Neural crest cell (in vitro differentiated cells): ENCODE results near the gene KLHDC8B. TPM values are rescaled to one million over a fixed set of nuclear protein-coding genes. Genes with fewer than 3 reads are reported as not detected.
A peak's percentile ranks its signal among the peaks of the same experiment; 100 is the strongest.

ENCODE experiments used
- DNase-seq: peaks from one replicate; pipeline ENCODE4 v3.0.0; 2021; ENCODE audit warnings: low read depth, mixed read lengths, low spot score
- H3K27ac Mint-ChIP-seq: one replicate; pipeline ENCODE4 v1.8.0; 2021; ENCODE audit warnings: mild to moderate bottlenecking, mixed read lengths; ENCODE audit not compliant: unreplicated experiment
- H3K27me3 Mint-ChIP-seq: 2 replicates; pipeline ENCODE4 v1.8.0; 2021; ENCODE audit warnings: low read depth, mild to moderate bottlenecking, mixed read lengths
- H3K36me3 Mint-ChIP-seq: 2 replicates; pipeline ENCODE4 v1.8.0; 2021; ENCODE audit warnings: low read depth, mild to moderate bottlenecking, mixed read lengths
- H3K4me1 Mint-ChIP-seq: 2 replicates; pipeline ENCODE4 v1.8.0; 2021; ENCODE audit warnings: mixed read lengths
- H3K4me3 Mint-ChIP-seq: one replicate; pipeline ENCODE4 v1.8.0; 2021; ENCODE audit warnings: mild to moderate bottlenecking, mixed read lengths
- H3K9me3 Mint-ChIP-seq: 2 replicates; pipeline ENCODE4 v1.8.0; 2021; ENCODE audit warnings: mixed read lengths
- CTCF ChIP-seq: fragments of 200-600 bp; sonication (generic); conservative IDR thresholded peaks from 2 replicates; pipeline ENCODE4 v1.5.0; 2021; ENCODE audit warnings: antibody characterized with exemption, mild to moderate bottlenecking
- total RNA-seq: library from RNA; stranded (reverse); gene quantifications from 2 replicates; pipeline ENCODE4 v1.2.1, GENCODE V29; 2021

Gene KLHDC8B
- total RNA-seq, 1 donor from 2014 or later: 44.9 TPM

GRCh38 chr3:49124203-49124602 is 47.2 kb upstream of the KLHDC8B start:
- Mint-ChIP-seq H3K9me3 (no peaks in the 10 kb centered on the region), H3K4me1 (peaks cover 5% of the 10 kb centered on the region), H3K36me3 (no peaks in the 10 kb centered on the region), H3K4me3 (no peak overlapping the region), H3K27me3 (no peaks in the 10 kb centered on the region), H3K27ac (no peak overlapping the region)
- no peak for DNase-seq
- no peak for TF ChIP-seq CTCF

GRCh38 chr3:49124991-49125670 is 46.3 kb upstream of the KLHDC8B start:
- no peaks in the 10 kb centered on the region for H3K27me3 Mint-ChIP-seq
- no peak for DNase-seq
- H3K27ac Mint-ChIP-seq: peak overlapping the region; percentile 84
- H3K36me3 Mint-ChIP-seq: no peaks in the 10 kb centered on the region
- no peak for TF ChIP-seq CTCF
- H3K4me3 Mint-ChIP-seq: peak overlapping the region; percentile 50
- H3K4me1 Mint-ChIP-seq: no peaks in the 10 kb centered on the region
- no peaks in the 10 kb centered on the region for H3K9me3 Mint-ChIP-seq

- no peak overlapping the region for H3K27ac Mint-ChIP-seq
- no peaks in the 10 kb centered on the region for H3K27me3 Mint-ChIP-seq
- TF ChIP-seq CTCF: no peak
- peak overlapping the region; percentile 92 for H3K4me3 Mint-ChIP-seq
- no peak for DNase-seq
- H3K4me1 Mint-ChIP-seq: peaks cover 35% of the 10 kb centered on the region
- no peaks in the 10 kb centered on the region for H3K36me3 Mint-ChIP-seq
- H3K9me3 Mint-ChIP-seq: no peaks in the 10 kb centered on the region
Measured at GRCh38 chr3:49131040-49131439, 40.4 kb upstream of the KLHDC8B start.

GRCh38 chr3:49131576-49131975 is 39.8 kb upstream of the KLHDC8B start:
- no peaks in the 10 kb centered on the region for H3K9me3 Mint-ChIP-seq
- peaks cover 35% of the 10 kb centered on the region for H3K4me1 Mint-ChIP-seq
- DNase-seq: no peak
- H3K4me3 Mint-ChIP-seq: peak overlapping the region; percentile 92
- no peak for TF ChIP-seq CTCF
- H3K27ac Mint-ChIP-seq: no peak overlapping the region
- H3K27me3 Mint-ChIP-seq: no peaks in the 10 kb centered on the region
- H3K36me3 Mint-ChIP-seq: no peaks in the 10 kb centered on the region

GRCh38 chr3:49132073-49132436 is 39.3 kb upstream of the KLHDC8B start:
- H3K9me3 Mint-ChIP-seq: no peaks in the 10 kb centered on the region
- no peaks in the 10 kb centered on the region for H3K36me3 Mint-ChIP-seq
- TF ChIP-seq CTCF: no peak
- peak overlapping the region; percentile 92 for H3K4me3 Mint-ChIP-seq
- no peaks in the 10 kb centered on the region for H3K27me3 Mint-ChIP-seq
- no peak overlapping the region for H3K27ac Mint-ChIP-seq
- peaks cover 35% of the 10 kb centered on the region for H3K4me1 Mint-ChIP-seq
- DNase-seq: no peak
